Measurements from ENCODE around the gene FIGNL2.

The FIGNL2 gene

DNA sequence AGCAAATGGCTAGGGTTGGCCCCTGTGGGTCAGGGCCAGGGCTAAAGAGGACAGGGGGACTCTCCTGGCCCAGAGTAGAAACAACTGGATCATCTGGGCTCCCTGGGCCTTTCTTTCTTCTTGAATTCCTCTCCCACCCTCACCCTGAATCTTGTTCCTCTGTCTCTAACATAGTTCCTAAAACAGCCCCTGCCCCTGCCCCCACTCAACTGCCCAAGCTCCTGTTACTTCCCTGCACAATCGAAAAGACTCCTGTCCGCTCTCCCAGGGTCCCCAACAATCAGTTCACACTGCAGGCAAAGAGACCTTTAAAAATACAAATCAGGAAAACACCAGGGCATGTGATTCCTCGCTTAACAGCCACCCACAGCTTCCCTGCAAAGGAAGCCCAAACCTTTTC, 21.4 kb upstream of the FIGNL2 start:
- no peak for DNase-seq (ENCODE audit: low read depth in 2 of 2)
- H3K4me3 ChIP-seq (replicated peaks in 1 of 2; ENCODE audit: low read depth in 2 of 2, low read length in 2 of 2): no peak overlapping the region
- TF ChIP-seq CTCF (IDR thresholded peaks at IDR 0.05; ENCODE audit: low read depth, low read length): no peak

DNA sequence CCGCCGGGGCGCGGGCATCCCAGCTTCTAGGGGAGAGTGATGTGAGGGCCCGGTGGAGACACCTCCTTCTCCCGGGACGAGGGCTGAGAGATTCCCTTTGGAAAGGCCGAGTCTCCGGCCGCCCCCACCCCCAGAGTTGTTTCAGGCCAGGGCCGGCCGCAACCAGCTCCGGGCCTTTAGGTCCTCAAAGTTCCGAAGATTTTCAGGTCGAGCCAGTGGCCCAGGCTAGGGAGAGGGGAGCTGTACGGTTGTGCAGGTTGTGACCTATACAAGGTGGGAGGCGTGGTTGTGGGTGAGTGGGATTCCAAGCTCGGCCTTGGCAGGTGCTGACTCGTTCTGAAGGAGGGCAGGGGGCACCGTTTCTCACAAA, 21.0 kb upstream of the FIGNL2 start:
- DNase-seq (ENCODE audit: low read depth in 2 of 2): no peak
- peak overlapping the region in 1 of 2 donors; percentile 34 for H3K4me3 ChIP-seq (replicated peaks in 1 of 2; ENCODE audit: low read depth in 2 of 2, low read length in 2 of 2)
- no peak for TF ChIP-seq CTCF (IDR thresholded peaks at IDR 0.05; ENCODE audit: low read depth, low read length)

DNA sequence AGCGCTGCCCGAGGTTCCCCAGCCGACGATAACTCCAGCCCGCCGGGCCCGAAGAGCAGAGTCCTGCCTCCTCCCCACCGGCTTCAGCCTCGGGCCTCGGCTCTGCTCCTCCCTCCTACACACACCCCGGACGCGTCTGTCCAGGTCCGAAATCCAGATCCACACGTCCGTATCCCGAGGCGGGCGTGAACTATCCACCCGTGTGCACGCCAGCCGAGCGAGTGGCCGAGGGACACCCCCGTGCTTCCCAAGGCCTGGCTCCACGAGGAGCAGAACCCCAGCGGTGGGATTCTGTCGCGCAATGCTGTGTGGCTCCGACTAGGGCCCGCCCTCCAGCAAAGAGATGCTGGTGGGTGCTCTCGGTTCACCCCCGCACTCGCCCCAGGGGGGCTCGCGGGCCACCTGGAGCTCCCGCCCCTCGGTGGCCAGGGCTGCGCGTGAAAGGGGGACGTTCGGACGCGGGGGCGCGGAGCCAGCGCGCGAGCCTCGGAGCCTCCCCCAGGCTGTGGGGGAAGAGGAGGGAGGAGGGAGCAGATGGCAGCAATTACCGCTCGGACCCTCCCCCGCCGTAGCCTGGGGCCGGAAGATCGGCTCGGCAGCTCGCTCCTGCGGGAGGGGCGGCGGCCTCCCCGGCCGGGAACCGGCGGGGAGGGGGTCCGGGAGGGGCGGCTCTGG, 20.4 kb upstream of the FIGNL2 start:
- H3K4me3 ChIP-seq (replicated peaks in 1 of 2; ENCODE audit: low read depth in 2 of 2, low read length in 2 of 2): peak overlapping the region; percentile 34 to 41
- no peak for DNase-seq (ENCODE audit: low read depth in 2 of 2)
- TF ChIP-seq CTCF (IDR thresholded peaks at IDR 0.05; ENCODE audit: low read depth, low read length): no peak

DNA sequence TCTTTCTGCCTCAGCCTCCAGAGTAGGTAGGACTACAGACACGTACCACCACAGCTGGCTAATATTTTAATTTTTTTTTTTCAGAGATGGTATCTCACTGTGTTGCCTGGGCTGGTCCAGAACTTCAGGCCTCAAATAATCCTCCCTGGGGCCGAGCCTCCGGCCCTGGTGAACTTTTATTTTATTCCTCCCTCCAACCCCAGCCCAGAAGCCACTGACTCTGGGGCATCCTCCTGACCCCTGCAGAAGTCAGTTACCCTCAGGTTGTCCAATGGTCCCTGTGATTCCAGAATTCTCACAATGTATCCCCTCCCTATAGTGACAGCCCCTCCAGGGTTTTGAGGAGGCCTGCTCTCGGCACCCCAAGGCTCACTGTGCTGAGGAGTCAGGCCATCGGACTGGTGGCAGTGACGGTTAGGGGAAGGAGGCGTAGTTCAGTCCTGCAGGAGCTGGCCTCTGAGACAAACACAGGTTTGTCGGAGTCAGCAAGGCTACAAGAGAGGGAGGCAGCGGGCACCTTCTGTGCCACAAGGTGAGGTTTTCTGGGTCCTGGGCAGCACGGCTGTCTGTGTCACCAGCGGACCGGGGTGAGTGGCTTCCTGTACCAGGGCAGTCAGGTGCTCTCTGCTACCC, 19.4 kb upstream of the FIGNL2 start:
- DNase-seq (ENCODE audit: low read depth in 2 of 2): no peak
- H3K4me3 ChIP-seq (replicated peaks in 1 of 2; ENCODE audit: low read depth in 2 of 2, low read length in 2 of 2): no peak overlapping the region
- TF ChIP-seq CTCF (IDR thresholded peaks at IDR 0.05; ENCODE audit: low read depth, low read length): no peak

- no peak for TF ChIP-seq CTCF (IDR thresholded peaks at IDR 0.05; ENCODE audit: low read depth, low read length)
- no peak overlapping the region for H3K4me3 ChIP-seq (replicated peaks in 1 of 2; ENCODE audit: low read depth in 2 of 2, low read length in 2 of 2)
- no peak for DNase-seq (ENCODE audit: low read depth in 2 of 2)
These were observed 18.9 kb upstream of the FIGNL2 start for GRCh38 chr12:51867371-51867770.

- TF ChIP-seq CTCF (IDR thresholded peaks at IDR 0.05; ENCODE audit: low read depth, low read length): no peak
- no peak overlapping the region for H3K4me3 ChIP-seq (replicated peaks in 1 of 2; ENCODE audit: low read depth in 2 of 2, low read length in 2 of 2)
- no peak for DNase-seq (ENCODE audit: low read depth in 2 of 2)
These were observed 18.2 kb upstream of the FIGNL2 start for GRCh38 chr12:51866762-51867161.

Measured in cardiac fibroblast (primary cell).